Sigmoid colon (tissue), 7 donors: ENCODE data around the gene C4A. TPM values are rescaled to one million over a fixed set of nuclear protein-coding genes. Genes with fewer than 3 reads are reported as not detected.
A peak's percentile ranks its signal among the peaks of the same experiment; 100 is the strongest.

Experiments used
- DNase-seq: peaks from one replicate; pipeline ENCODE4 v3.0.0-alpha.2; 2019
- H3K27ac ChIP-seq, 4 donors: fragments of 200-600 bp; sonication (generic); one replicate each; pipeline ENCODE4 v1.5.1; 2016 to 2019; ENCODE audit warnings: mild to moderate bottlenecking in 1 of 4
- H3K27me3 ChIP-seq, 3 donors: fragments of 200-600 bp; sonication (generic); one replicate each; pipeline ENCODE4 v1.5.1; 2019; ENCODE audit warnings: mild to moderate bottlenecking in 1 of 3
- H3K36me3 ChIP-seq, 4 donors: fragments of 200-600 bp; sonication (generic); one replicate each; pipeline ENCODE4 v1.5.1; 2016 to 2019
- H3K4me1 ChIP-seq, 4 donors: fragments of 200-600 bp; sonication (generic); one replicate each; pipeline ENCODE4 v1.5.1; 2017 to 2019
- H3K4me3 ChIP-seq, 4 donors: fragments of 200-600 bp; sonication (generic); one replicate each; pipeline ENCODE4 v1.5.1; 2017 to 2019; ENCODE audit warnings: mild to moderate bottlenecking in 2 of 4, moderate library complexity in 1 of 4
- H3K9me3 ChIP-seq, 4 donors: fragments of 200-600 bp in 3 of 4; sonication (generic) in 3 of 4; one replicate each; pipeline versions ENCODE4 v1.5.1 to v1.6.1; 2013 to 2019
- EP300 ChIP-seq, 4 donors: sonication (generic); formaldehyde crosslinking; IDR thresholded peaks; one replicate each; pipeline ENCODE4 v1.6.1; 2017; ENCODE audit warnings: antibody characterized with exemption in 4 of 4
- POLR2A ChIP-seq, 2 donors: fragments of 450-650 bp; IDR thresholded peaks; one replicate each; pipeline ENCODE4 v1.6.1; 2016; ENCODE audit warnings: antibody characterized with exemption in 2 of 2, mild to moderate bottlenecking in 2 of 2, moderate library complexity in 2 of 2
- POLR2AphosphoS5 ChIP-seq, 4 donors: sonication (generic); formaldehyde crosslinking; IDR thresholded peaks; one replicate each; pipeline ENCODE4 v1.6.1; 2017; ENCODE audit warnings: antibody characterized with exemption in 4 of 4
- WGBS, 2 donors: extraction: QIAGEN DNeasy Blood & Tissue Kit; methylation state at CpG; one replicate each; pipeline ENCODE4 v1.1.7; 2013; 5-methylcytosine and 5-hydroxymethylcytosine counted together
- intact Hi-C: fragments of 100-400 bp; cut with DNase I; formaldehyde crosslinking; loops from one replicate; pipeline ENCODE4 v1.15.1; 2023
- polyA plus RNA-seq, 3 donors: library from polyadenylated mRNA; stranded (reverse); fragments of 200-250 nt; gene quantifications; one replicate each; pipeline ENCODE4 v1.2.3, GENCODE V29; 2013
- total RNA-seq, 4 donors: library from RNA; depleted of rRNA; stranded (reverse); fragments of >200 nt; gene quantifications; one replicate each; pipeline ENCODE4 v1.1.0, GENCODE V29; 2016
- TF ChIP-seq, protein P1 (sequence below), 4 experiments: fragments of 450-650 bp in 3 of 4; fragments of 200-600 bp in 1 of 4; IDR thresholded peaks; one replicate each; pipeline ENCODE4 v1.5.1; 2016 to 2019; ENCODE audit warnings: antibody characterized with exemption in 4 of 4, mild to moderate bottlenecking in 3 of 4, moderate library complexity in 2 of 4
- donor health status: healthy with polysubstance abuse.
- donor health status: Bipolar disorder and iron deficiency.
- donor health status: healthy.

The C4A gene
- total and polyA plus RNA-seq, 7 donors: 2.3 to 254 (median 63.4) TPM

DNA sequence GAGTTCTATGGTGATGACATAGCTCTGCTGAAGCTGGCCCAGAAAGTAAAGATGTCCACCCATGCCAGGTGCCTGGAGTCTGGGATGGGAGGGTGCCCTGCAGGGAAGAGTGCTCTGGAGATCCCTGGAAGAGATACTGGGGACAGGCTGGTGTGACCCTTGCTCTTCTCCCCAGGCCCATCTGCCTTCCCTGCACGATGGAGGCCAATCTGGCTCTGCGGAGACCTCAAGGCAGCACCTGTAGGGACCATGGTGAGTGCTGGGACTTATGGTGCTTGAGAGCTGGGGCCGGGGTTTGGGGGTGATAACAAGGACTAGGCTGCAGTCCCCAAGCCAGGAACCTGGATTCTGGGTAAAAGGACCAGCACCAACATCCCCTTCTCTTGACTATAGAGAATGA lies 38.1 kb upstream of the C4A start:
- H3K36me3 ChIP-seq: no peaks in the 10 kb centered on the region
- intact Hi-C loops: no loop called here
- DNase-seq: no peak
- 85 to 90% methylated on average over 3 of the region's 3 CpGs for WGBS, 2 donors
- H3K27ac ChIP-seq: no peak overlapping the region
- TF ChIP-seq POLR2A (IDR thresholded peaks at IDR 0.05): no peak
- TF ChIP-seq, protein P1, sequence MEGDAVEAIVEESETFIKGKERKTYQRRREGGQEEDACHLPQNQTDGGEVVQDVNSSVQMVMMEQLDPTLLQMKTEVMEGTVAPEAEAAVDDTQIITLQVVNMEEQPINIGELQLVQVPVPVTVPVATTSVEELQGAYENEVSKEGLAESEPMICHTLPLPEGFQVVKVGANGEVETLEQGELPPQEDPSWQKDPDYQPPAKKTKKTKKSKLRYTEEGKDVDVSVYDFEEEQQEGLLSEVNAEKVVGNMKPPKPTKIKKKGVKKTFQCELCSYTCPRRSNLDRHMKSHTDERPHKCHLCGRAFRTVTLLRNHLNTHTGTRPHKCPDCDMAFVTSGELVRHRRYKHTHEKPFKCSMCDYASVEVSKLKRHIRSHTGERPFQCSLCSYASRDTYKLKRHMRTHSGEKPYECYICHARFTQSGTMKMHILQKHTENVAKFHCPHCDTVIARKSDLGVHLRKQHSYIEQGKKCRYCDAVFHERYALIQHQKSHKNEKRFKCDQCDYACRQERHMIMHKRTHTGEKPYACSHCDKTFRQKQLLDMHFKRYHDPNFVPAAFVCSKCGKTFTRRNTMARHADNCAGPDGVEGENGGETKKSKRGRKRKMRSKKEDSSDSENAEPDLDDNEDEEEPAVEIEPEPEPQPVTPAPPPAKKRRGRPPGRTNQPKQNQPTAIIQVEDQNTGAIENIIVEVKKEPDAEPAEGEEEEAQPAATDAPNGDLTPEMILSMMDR (IDR thresholded peaks at IDR 0.05): no peak
- no peak for TF ChIP-seq POLR2AphosphoS5 (IDR thresholded peaks at IDR 0.05)
- TF ChIP-seq EP300 (IDR thresholded peaks at IDR 0.05): no peak
- H3K9me3 ChIP-seq: no peaks in the 10 kb centered on the region
- H3K4me3 ChIP-seq: no peak overlapping the region
- H3K4me1 ChIP-seq: peaks cover 0 to 23% (median 20%) of the 10 kb centered on the region in 4 donors
- H3K27me3 ChIP-seq: no peaks in the 10 kb centered on the region

DNA sequence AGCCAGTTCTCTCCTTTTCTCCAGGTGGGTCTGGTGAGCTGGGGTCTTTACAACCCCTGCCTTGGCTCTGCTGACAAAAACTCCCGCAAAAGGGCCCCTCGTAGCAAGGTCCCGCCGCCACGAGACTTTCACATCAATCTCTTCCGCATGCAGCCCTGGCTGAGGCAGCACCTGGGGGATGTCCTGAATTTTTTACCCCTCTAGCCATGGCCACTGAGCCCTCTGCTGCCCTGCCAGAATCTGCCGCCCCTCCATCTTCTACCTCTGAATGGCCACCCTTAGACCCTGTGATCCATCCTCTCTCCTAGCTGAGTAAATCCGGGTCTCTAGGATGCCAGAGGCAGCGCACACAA lies 36.7 kb upstream of the C4A start:
- H3K36me3 ChIP-seq: no peaks in the 10 kb centered on the region
- TF ChIP-seq POLR2A (IDR thresholded peaks at IDR 0.05) (no peak), EP300 (IDR thresholded peaks at IDR 0.05) (no peak), POLR2AphosphoS5 (IDR thresholded peaks at IDR 0.05) (no peak)
- TF ChIP-seq, protein P1 (IDR thresholded peaks at IDR 0.05): no peak
- WGBS, 2 donors: 59 to 74% methylated on average over 9 of the region's 9 CpGs
- no peaks in the 10 kb centered on the region for H3K9me3 ChIP-seq
- intact Hi-C loops: no loop called here
- H3K27ac ChIP-seq: peak overlapping the region; percentile 79 to 83 (median 82)
- no peak for DNase-seq
- peaks cover 0 to 23% (median 20%) of the 10 kb centered on the region in 4 donors for H3K4me1 ChIP-seq
- no peaks in the 10 kb centered on the region for H3K27me3 ChIP-seq
- peak overlapping the region in 3 of 4 donors; percentile 20 to 22 (median 22) for H3K4me3 ChIP-seq

DNA sequence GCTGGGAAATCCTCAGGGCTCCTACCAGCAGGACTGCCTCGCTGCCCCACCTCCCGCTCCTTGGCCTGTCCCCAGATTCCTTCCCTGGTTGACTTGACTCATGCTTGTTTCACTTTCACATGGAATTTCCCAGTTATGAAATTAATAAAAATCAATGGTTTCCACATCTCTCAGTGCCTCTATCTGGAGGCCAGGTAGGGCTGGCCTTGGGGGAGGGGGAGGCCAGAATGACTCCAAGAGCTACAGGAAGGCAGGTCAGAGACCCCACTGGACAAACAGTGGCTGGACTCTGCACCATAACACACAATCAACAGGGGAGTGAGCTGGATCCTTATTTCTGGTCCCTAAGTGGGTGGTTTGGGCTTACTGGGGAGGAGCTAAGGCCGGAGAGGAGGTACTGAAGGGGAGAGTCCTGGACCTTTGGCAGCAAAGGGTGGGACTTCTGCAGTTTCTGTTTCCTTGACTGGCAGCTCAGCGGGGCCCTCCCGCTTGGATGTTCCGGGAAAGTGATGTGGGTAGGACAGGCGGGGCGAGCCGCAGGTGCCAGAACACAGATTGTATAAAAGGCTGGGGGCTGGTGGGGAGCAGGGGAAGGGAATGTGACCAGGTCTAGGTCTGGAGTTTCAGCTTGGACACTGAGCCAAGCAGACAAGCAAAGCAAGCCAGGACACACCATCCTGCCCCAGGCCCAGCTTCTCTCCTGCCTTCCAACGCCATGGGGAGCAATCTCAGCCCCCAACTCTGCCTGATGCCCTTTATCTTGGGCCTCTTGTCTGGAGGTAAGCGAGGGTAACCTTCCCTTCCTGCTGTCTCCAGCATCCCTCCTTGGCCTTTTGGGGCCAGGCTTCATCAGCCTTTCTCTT lies 36.1 kb upstream of the C4A start, which contains the start of gene CFB:
Gene CFB, plus strand, starts transcription at position 589 of the 863 bp plus-strand sequence. Its CDS starts 127 bp downstream, at position 716.
- H3K36me3 ChIP-seq: no peaks in the 10 kb centered on the region
- no peaks in the 10 kb centered on the region for H3K27me3 ChIP-seq
- DNase-seq: peak; percentile 93
- H3K4me3 ChIP-seq: peak within 1 kb of the TSS in 3 of 4 donors; percentile 20 to 22 (median 22)
- peaks cover 0 to 23% (median 20%) of the 10 kb centered on the region in 4 donors for H3K4me1 ChIP-seq
- intact Hi-C loops: no loop called here
- TF ChIP-seq POLR2AphosphoS5 (IDR thresholded peaks at IDR 0.05): peak in 3 of 4 donors; percentile 10 to 56 (median 39)
- TF ChIP-seq POLR2A (IDR thresholded peaks at IDR 0.05): no peak
- H3K9me3 ChIP-seq: no peaks in the 10 kb centered on the region
- peak within 1 kb of the TSS; percentile 79 to 83 (median 82) for H3K27ac ChIP-seq
- WGBS, 2 donors: 10 to 38% methylated on average over 11 of the region's 11 CpGs

DNA sequence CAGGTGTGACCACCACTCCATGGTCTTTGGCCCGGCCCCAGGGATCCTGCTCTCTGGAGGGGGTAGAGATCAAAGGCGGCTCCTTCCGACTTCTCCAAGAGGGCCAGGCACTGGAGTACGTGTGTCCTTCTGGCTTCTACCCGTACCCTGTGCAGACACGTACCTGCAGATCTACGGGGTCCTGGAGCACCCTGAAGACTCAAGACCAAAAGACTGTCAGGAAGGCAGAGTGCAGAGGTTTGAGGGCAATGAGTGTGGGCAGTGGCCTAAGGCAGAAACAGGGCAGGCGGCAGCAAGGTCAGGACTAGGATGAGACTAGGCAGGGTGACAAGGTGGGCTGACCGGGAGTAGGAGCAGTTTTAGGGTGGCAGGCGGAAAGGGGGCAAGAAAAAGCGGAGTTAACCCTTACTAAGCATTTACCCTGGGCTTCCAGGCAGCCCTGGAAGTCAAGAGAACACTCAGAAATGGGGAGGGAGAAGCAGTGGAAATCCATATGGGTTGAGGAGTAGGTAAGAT lies 35.4 kb upstream of the C4A start:
- Histone ChIP-seq H3K27ac (peak overlapping the region; percentile 79 to 83 (median 82)), H3K4me3 (peak overlapping the region in 3 of 4 donors; percentile 20 to 22 (median 22)), H3K9me3 (no peaks in the 10 kb centered on the region), H3K27me3 (no peaks in the 10 kb centered on the region), H3K4me1 (peaks cover 0 to 23% (median 20%) of the 10 kb centered on the region in 4 donors), H3K36me3 (peaks cover 0 to 5% (median under 1%) of the 10 kb centered on the region in 4 donors)
- 74 to 76% methylated on average over 11 of the region's 11 CpGs for WGBS, 2 donors
- TF ChIP-seq POLR2A (IDR thresholded peaks at IDR 0.05): no peak
- TF ChIP-seq, protein P1 (IDR thresholded peaks at IDR 0.05): no peak
- no peak for TF ChIP-seq EP300 (IDR thresholded peaks at IDR 0.05)
- no peak for DNase-seq
- intact Hi-C loops: no loop called here

DNA sequence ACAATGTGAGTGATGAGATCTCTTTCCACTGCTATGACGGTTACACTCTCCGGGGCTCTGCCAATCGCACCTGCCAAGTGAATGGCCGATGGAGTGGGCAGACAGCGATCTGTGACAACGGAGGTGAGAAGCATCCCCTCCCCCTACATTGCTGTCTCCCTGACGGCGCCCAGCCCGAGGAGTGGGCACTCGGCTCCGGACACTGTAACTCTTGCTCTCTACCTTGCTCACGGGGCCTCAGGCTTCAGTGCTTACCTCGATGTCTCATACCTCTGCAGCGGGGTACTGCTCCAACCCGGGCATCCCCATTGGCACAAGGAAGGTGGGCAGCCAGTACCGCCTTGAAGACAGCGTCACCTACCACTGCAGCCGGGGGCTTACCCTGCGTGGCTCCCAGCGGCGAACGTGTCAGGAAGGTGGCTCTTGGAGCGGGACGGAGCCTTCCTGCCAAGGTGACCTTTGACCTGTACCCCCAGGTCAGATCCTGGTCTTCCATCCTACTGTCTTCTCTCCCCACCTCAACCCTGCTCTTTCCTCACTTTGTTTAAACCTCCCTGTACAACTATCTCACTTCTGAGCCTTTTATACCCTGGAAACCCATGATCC lies 34.7 kb upstream of the C4A start:
- Histone ChIP-seq H3K4me1 (peaks cover 0 to 23% (median 20%) of the 10 kb centered on the region in 4 donors), H3K27me3 (no peaks in the 10 kb centered on the region), H3K9me3 (no peaks in the 10 kb centered on the region), H3K4me3 (no peak overlapping the region), H3K27ac (no peak overlapping the region), H3K36me3 (peaks cover 0 to 12% (median 8%) of the 10 kb centered on the region in 4 donors)
- DNase-seq: no peak
- 91 to 93% methylated on average over 24 of the region's 24 CpGs for WGBS, 2 donors
- TF ChIP-seq POLR2AphosphoS5 (IDR thresholded peaks at IDR 0.05) (no peak), POLR2A (IDR thresholded peaks at IDR 0.05) (no peak), EP300 (IDR thresholded peaks at IDR 0.05) (no peak)
- TF ChIP-seq, protein P1 (IDR thresholded peaks at IDR 0.05): no peak
- intact Hi-C loops: no loop called here
